Prostate gland (tissue), 2 donors: ENCODE data around the gene MAGI2.

Experiments used
- CTCF ChIP-seq, 4 experiments: fragments of 200-600 bp in 2 of 4; fragments of 450-650 bp in 2 of 4; sonication (generic) in 2 of 4; IDR thresholded peaks; 1 replicate in 3 of 4; 2 replicates in 1 of 4; pipeline ENCODE4 v1.5.1; 2016 to 2019; ENCODE audit warnings: antibody characterized with exemption in 4 of 4, mild to moderate bottlenecking in 2 of 4, moderate library complexity in 2 of 4
- POLR2A ChIP-seq: fragments of 450-650 bp; IDR thresholded peaks from one replicate; pipeline ENCODE4 v1.6.1; 2016; ENCODE audit warnings: antibody characterized with exemption, mild to moderate bottlenecking
- POLR2AphosphoS5 ChIP-seq: sonication (generic); formaldehyde crosslinking; IDR thresholded peaks from one replicate; pipeline ENCODE4 v1.6.1; 2017; ENCODE audit warnings: antibody characterized with exemption

GRCh38 chr7:78129865-78130264 is 1323.6 kb downstream of the MAGI2 start:
- no peak for TF ChIP-seq CTCF (IDR thresholded peaks at IDR 0.05)
- TF ChIP-seq POLR2AphosphoS5, result no peak
- TF ChIP-seq POLR2A, result no peak
